ENCODE measurements around the gene STK32C.
A peak's percentile ranks its signal among the peaks of the same experiment; 100 is the strongest.
"Not testable (repeated sequence)": the region's sequence is repeated elsewhere in the genome, so short reads cannot be mapped to it uniquely, and the experiment has no call there.

The STK32C gene

GRCh38 chr10:132337854-132338253 is 30.1 kb upstream of the STK32C start:
- DNase-seq: not testable (repeated sequence)

GRCh38 chr10:132336919-132337407 is 29.2 kb upstream of the STK32C start:
- no peak for DNase-seq

- DNase-seq: no peak
These were observed 28.5 kb upstream of the STK32C start for GRCh38 chr10:132336064-132336746.

- no peak for DNase-seq
These were observed 27.7 kb upstream of the STK32C start for GRCh38 chr10:132335189-132336063.

GRCh38 chr10:132334631-132335188 is 27.0 kb upstream of the STK32C start:
- no peak for DNase-seq

- DNase-seq: no peak
These were observed 25.6 kb upstream of the STK32C start for GRCh38 chr10:132333386-132333785.

- DNase-seq: no peak
These were observed 24.6 kb upstream of the STK32C start for GRCh38 chr10:132332433-132332754.

GRCh38 chr10:132331601-132332432 is 24.1 kb upstream of the STK32C start, which contains the start of gene LRRC27:
LRRC27 (plus strand) TSS chr10:132332193; CDS start chr10:132333525, 1,332 bp downstream.
- DNase-seq: peak; percentile 100

- no peak for DNase-seq
These were observed 22.7 kb upstream of the STK32C start for GRCh38 chr10:132330486-132330833.

GRCh38 chr10:132329565-132330485 is 22.1 kb upstream of the STK32C start:
- DNase-seq: no peak

- no peak for DNase-seq
These were observed 21.0 kb upstream of the STK32C start for GRCh38 chr10:132328738-132329137.

- DNase-seq: no peak
These were observed 20.4 kb upstream of the STK32C start for GRCh38 chr10:132328106-132328505.

GRCh38 chr10:132326925-132327324 is 19.2 kb upstream of the STK32C start:
- DNase-seq: no peak

GRCh38 chr10:132326344-132326889 is 18.7 kb upstream of the STK32C start:
- no peak for DNase-seq

GRCh38 chr10:132324186-132324585 is 16.4 kb upstream of the STK32C start:
- no peak for DNase-seq

- no peak for DNase-seq
These were observed 14.9 kb upstream of the STK32C start for GRCh38 chr10:132322586-132323048.

- DNase-seq: no peak
These were observed 14.0 kb upstream of the STK32C start for GRCh38 chr10:132321726-132322125.

- no peak for DNase-seq
These were observed 13.1 kb upstream of the STK32C start for GRCh38 chr10:132320654-132321469.

- DNase-seq: no peak
These were observed 12.3 kb upstream of the STK32C start for GRCh38 chr10:132319853-132320653.

- DNase-seq: not testable (repeated sequence)
These were observed 9.7 kb upstream of the STK32C start for GRCh38 chr10:132317477-132317876.
